ENCODE results near the gene TRABD.

- TF ChIP-seq CTCF (IDR thresholded peaks at IDR 0.05) (no peak), POLR2A (IDR thresholded peaks at IDR 0.05) (no peak), EP300 (IDR thresholded peaks at IDR 0.05) (no peak)
Observed at GRCh38 chr22:50247748-50248147, 62.0 kb downstream of the TRABD start.
